ENCODE data around the gene FBXO48.
"Not testable (repeated sequence)": the region's sequence is repeated elsewhere in the genome, so short reads cannot be mapped to it uniquely, and the experiment has no call there.

Gene FBXO48

GRCh38 chr2:68469935-68470334 lies 2.8 kb upstream of the FBXO48 start:
- FAIRE-seq: no peak

- FAIRE-seq: no peak
These were observed 1.7 kb upstream of the FBXO48 start for GRCh38 chr2:68468801-68469200.

GRCh38 chr2:68466778-68467076 lies 367 bp downstream of the FBXO48 start:
- no peak for FAIRE-seq

- no peak for FAIRE-seq
These were observed 725 bp downstream of the FBXO48 start for GRCh38 chr2:68466361-68466777.

GRCh38 chr2:68465081-68465916 lies 1.8 kb downstream of the FBXO48 start:
- no peak for FAIRE-seq

GRCh38 chr2:68464651-68465050 lies 2.4 kb downstream of the FBXO48 start:
- FAIRE-seq: no peak

GRCh38 chr2:68463287-68463877 lies 3.7 kb downstream of the FBXO48 start:
- peak; percentile 99 for FAIRE-seq

GRCh38 chr2:68458981-68459380 lies 8.1 kb downstream of the FBXO48 start:
- no peak for FAIRE-seq

GRCh38 chr2:68456198-68456597 lies 10.9 kb downstream of the FBXO48 start:
- FAIRE-seq: no peak

- FAIRE-seq: no peak
These were observed 12.4 kb downstream of the FBXO48 start for GRCh38 chr2:68454719-68455118.

GRCh38 chr2:68453761-68454360 lies 13.2 kb downstream of the FBXO48 start:
- FAIRE-seq: no peak

- FAIRE-seq: no peak
These were observed 14.8 kb downstream of the FBXO48 start for GRCh38 chr2:68452158-68452900.

- FAIRE-seq: no peak
These were observed 18.1 kb downstream of the FBXO48 start for GRCh38 chr2:68448671-68449653.

- FAIRE-seq: no peak
These were observed 20.0 kb downstream of the FBXO48 start for GRCh38 chr2:68447118-68447517.

GRCh38 chr2:68446425-68446824 lies 20.7 kb downstream of the FBXO48 start:
- not testable (repeated sequence) for FAIRE-seq

- FAIRE-seq: no peak
These were observed 25.1 kb downstream of the FBXO48 start for GRCh38 chr2:68441994-68442322.

- peak; percentile 87 for FAIRE-seq
These were observed 25.7 kb downstream of the FBXO48 start for GRCh38 chr2:68441179-68441993.

- no peak for FAIRE-seq
These were observed 28.4 kb downstream of the FBXO48 start for GRCh38 chr2:68438455-68439303.

- no peak for FAIRE-seq
These were observed 30.8 kb downstream of the FBXO48 start for GRCh38 chr2:68436270-68436669.

GRCh38 chr2:68435615-68436014 lies 31.5 kb downstream of the FBXO48 start:
- no peak for FAIRE-seq

- no peak for FAIRE-seq
These were observed 32.1 kb downstream of the FBXO48 start for GRCh38 chr2:68434981-68435380.
